Superior temporal gyrus (tissue), 1 donor: Measurements from ENCODE around the gene CASTOR1.

Experiments used
- DNase-seq: peaks from one replicate; pipeline ENCODE4 v3.0.0-alpha.2; 2016; ENCODE audit errors: extremely low spot score

The CASTOR1 gene

DNA sequence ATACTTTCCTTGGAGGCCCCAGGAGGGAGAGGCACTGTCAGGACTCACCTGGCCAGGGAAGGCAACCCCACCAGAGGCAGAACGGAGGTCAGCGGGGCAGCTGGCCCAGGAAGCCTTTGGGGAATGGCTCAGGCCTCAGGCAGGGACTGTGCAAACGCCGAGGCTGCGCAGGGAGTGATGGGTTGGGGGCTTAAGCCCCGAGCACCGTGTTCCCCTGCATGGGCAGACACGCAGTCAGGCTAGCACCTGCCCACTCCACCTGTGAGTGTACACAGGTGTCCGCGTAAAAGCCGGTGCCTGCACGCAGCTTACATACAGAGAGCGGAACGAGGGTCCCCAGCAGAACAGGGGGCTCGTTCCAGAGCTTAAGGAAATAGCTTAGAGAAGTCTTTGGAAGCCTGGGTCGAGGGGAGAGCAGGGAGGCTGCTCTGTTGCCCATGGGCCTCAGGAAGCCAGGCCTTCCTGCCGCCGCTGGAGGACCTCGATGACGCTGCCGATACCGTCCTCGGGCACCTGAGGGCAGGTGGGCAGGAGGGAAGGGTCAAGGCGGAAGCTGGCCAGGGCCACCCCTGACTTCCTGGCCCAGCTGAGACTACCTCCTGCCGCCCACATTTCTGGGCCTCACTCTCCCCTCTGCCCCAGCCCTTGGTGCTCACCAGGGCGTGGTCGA is 4.0 kb downstream of the CASTOR1 start:
- no peak for DNase-seq

DNA sequence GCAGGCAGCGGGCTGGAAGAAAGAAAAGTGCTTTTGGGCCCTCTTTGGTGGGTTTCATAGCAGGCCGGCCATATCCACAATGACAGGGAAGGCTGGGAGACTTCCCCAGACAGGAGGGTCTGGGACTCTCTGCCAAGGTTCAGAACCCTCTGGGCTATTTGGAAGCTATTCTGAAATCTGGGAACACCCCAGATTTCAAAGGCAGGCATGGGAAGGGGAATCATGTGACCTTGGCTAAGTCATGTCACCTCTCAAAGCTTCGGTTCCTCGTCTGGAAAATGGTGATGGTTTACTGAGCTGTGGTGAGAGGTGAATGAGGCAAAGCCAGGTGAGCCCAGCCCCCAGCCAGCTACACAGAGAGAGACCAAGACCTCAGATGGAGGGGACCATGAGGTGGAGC is 4.6 kb downstream of the CASTOR1 start:
- DNase-seq: no peak

DNA sequence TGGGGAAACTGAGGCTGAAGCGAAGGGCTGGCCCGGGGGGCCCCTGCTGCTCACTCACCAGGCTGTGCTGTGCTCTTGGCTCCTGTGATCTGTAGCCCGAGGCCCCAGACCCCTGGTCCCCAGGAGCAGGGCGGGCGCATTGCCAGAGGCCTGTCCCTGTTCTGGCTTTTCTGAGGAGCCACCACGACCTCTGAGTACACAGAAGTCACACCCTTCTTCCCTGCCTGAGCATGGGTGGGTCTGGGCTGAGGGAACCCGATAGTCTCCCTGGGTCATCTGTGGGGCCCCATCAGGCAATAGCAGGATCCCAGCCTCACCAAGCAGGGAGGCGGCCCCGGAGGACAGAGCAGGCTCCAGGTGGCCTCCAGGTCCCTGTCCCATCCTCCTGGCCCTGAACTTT is 5.1 kb downstream of the CASTOR1 start:
- DNase-seq: no peak

DNA sequence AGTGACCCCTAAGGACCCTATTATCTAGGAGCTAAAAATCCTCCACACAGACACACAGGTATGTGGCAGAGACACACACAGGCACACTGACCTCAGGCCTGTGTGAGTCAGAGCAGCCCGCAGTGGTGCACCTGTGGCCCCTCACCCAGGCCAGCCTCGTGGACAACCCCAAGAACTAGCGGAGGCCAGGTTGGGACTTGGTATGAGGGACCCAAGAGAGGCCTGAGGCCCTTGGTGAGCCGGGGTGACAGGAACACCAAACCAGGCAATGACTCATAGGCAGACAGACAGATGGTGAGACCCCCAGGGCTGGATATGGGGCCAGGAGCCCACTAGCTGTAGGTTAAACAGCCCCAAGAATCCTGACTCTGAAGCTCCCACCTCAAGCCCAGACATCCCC is 6.0 kb downstream of the CASTOR1 start:
- DNase-seq: no peak

DNA sequence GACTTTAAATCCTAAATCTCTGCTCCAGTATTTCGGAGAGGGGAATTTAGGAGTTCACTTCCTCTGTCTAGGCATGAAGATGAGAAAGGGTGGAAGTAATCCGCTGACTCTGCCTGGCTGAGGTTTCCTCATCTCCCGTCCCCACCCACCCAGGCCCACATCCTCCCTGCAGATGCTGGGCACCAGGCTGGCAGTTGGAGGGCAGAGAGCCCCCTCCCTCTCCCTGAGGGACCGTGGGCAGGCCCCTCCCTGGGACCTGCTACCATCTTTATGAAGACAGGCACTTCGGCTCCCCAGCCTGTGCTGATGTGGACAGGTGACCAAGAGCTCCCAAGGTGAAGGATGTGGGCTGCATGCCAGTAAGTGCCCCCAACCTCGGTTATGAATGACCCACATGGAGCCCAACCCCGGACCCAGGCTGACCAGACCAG is 6.7 kb downstream of the CASTOR1 start:
- DNase-seq: no peak

DNA sequence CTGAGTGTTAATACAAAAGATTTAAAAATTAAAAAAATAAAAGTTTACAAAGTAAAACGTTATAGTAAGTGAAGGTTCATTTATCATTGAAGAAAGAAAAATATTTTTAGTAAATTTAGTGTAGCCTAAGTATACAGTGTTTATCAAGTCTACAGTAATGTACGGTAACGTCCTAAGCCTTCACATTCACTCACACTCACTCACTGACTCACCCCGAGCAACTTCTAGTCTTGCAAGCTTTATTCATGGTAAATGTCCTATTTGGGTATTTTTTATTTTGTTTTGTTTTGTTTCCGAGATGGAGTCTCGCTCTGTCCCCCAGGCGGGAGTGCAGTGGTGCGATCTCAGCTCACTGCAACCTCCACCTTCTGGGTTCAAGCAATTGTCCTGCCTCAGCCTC is 8.8 kb downstream of the CASTOR1 start:
- DNase-seq: no peak

DNA sequence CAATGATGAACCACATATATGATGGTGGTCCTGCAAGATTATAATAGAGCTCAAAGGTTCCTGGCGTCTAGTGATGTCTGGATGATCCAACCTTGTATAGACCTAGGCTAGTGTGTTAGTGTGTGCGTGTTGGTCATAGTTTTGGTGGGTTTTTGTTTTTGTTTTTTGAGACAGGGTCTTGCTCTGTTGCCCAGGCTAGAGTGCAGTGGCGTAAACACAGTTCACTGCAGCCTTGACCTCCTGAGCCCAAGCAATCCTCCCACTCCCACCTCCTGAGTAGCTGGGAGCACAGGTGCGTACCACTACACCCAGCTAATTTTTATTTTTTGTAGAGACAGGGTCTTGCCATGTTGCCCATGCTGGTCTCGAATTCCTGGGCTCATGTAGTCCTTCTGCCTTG is 9.4 kb downstream of the CASTOR1 start:
- DNase-seq: no peak

DNA sequence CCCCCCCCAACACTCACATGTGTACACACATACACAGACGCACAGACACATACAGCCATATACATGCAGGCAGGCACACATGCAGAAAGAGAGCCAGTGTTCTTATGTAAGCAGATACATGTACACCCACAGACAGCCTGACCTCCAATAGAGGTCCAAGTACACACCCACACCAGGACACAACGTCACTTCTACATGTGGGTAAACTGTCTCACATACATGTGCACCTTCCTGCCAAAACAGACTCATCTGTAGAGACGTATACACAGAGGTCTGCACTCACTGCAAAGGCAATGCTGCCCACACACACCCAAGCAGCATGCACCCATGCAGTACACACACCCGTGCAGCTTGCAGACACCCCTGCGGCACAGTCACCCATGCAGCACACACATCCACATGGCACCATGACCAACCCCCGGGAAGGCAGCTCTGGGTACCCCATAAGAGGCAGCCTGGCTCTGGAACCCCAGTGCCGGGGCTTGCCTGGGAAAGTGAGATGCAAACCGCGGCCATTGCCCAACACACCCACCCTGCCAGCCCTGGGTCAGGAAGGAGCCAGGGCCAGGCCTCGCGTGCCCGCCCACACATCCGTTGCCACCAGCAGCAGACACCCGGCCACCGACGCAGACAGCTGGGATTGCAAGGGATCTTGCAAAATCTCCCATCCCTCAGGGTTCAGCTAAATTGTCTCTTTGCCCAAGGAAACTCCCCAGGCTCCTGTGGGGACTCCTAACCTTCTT is 10.1 kb downstream of the CASTOR1 start:
- no peak for DNase-seq

DNA sequence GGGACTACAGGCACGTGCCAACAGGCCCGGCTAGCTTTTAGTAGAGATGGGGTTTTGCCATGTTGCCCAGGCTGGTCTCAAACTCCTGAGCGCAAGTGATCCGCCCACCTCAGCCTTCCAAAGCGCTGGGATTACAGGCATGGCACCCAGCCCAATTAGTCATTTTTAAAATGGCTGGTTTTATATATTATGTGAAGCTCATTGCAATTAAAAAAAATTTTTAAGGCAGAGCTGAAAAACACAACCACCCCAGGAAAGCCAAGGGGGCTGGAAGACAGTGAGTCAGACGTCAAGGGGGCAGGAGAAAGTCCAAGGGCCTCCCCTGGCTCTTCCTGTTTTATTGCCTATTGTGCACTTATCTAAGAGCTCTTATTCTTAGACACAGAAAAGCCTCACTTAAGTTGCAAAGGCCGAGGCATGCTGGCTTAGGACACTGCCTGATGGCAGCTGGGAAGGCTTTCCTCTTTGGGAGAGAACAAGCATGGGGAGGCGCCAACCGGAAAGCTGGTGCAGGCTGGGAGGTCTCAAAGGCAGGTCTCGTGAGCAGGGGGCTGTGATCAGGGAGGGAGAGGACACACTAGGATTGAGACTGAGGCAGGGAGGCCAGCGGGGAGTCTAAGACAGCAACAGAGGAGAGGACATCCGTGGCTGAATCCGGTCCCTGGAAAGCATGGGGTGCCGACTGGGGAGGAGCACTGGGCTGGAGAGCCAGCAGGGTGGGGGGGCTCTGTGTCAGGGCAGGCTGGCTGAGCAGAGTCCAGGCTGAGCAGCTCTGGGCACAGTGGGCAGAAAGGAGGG is 11.6 kb downstream of the CASTOR1 start:
- DNase-seq: no peak

DNA sequence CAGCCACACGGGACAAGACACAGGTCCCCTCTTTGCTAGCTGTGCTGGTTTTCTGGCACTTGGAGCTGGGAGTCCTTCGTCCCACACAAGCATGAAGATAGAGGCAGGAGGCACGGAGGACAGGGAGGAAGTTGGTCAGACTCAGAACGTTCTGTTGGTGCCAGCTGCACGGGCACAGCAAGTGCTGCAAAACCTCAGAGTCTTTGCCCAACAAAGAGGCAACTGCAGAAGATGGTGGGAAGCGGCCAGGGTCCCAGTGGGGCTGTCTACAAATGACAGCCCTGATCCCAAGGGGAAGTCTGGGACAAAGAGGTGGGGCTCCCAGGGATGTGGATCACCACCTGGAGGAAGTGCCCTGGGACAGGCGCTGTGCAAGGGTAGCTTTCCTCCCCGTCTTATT is 13.3 kb downstream of the CASTOR1 start:
- DNase-seq: no peak

DNA sequence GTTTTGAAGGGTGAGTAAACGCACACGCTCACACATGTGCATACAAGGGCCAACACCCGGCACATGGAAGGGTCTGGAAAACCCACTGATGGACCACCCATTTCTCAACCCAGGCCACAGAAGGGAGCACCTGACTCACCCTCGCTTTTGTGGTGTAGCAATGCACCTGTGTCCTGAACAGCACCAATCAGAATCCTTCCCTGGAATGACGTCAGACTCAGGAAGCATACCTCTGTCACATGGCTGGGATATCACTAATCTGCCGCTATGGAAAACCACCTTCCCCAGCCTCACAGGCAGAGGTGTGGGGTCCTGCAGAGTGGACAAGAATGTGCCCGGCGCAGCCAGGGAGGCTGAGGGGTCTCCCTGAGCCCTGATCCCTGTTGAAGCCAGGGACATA is 13.7 kb downstream of the CASTOR1 start:
- no peak for DNase-seq

DNA sequence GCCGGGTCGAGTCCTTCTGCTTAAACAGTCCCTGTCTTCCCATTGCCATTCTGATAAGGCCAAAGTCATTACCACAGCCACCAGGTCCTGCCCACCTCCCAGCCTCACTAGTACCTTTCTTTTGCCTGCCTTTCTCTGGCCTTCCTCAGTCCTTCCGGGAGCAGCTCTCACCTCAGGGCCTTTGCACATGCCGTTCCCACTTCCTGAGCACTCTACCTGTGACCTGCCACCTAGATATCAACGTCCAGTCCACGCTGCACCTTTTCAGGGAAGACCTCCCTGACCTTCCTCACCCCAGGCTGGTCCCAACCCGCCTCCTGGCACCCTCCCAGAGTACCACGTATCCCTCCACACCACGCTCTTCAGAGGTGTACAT is 14.9 kb downstream of the CASTOR1 start:
- no peak for DNase-seq

DNA sequence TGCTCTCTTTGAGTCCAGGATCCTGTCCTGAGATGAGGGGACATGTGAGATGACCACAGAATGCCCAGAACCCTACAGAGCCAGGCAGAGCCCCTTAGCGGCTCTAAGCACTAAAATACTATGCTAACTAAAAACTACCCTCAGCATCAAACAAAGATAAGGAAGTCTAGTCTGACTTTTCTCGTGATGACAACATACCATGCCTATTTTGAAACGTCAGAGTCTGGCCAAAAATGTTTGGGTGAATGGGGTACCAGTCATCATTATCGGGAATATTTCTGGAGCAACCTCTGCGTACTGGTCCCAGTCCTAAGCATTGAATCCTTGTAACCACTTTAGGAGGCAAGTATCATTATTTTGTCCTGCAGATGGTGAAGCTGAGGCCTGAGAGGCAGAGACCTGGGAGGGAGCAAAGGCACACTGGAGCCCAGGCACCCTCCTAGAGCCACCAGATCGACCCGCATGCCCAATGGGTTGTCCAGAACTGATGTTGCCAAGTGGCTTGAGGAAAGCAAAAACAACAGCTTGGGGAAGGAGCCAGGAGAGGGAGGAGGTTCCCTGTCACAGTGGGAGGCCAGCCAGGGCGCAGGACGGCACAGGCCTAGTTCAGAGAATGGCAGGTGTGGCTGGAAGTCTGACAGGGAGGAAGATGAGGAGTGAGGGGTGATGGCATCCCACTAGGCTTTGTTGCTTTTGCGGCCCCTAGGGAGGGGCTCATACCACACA is 15.4 kb downstream of the CASTOR1 start:
- DNase-seq: no peak

DNA sequence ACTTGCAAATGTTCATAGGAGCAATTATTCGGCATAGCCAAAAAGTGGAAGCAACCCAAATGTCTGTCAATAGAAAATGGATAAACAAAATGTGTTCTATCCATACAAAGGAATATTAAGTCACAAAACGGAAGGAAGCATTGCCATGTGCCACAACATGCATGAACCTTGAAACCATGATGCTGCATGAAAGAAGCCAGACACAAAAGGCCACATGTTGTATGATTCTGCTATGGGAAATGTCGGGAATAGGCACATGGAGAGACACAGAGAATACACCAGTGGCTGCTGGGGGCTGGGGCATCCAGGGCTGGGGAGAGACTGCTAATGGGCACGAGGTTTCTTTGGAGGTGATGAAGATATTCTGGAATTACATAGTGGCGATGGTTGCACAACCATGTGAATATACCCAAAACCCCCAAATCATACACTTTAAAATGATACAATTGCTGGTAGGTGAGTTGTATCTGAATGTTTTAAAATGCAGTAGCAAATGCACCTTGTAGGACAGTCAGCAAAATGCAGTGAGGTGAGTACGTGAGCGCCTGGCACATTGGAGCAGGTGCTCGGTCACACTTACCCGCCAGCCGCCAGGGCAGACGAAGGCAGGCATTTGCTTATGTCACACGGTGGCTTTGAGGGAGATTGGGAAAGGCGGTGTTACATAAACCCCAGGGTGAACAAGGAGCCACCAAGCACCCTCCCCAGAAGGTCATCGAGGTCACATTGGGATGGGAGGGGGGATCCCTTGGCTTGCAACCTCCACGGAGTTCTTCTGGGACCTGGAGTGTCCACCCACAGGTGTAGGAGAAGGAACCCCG is 16.3 kb downstream of the CASTOR1 start:
- DNase-seq: no peak

DNA sequence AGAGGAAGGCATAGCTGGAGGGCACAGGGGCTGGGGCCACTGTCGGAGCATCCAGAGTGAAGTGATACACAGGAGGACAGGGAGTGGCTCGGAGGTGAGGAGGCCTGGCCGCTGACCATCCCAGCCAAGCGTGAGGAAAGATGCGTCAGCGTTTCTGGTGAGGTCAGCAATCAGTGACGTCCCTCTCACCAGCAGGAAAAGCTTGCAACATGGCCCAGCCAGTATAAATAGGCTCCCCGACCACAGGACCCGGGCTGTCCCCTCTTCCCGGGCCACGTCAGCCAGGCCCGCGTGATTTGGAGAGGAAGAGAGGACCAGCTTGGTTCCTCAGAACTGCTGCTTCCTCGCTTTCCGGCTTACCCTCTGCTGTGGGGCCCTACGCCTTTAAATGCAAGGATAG is 18.5 kb downstream of the CASTOR1 start:
- peak; percentile 29 for DNase-seq

DNA sequence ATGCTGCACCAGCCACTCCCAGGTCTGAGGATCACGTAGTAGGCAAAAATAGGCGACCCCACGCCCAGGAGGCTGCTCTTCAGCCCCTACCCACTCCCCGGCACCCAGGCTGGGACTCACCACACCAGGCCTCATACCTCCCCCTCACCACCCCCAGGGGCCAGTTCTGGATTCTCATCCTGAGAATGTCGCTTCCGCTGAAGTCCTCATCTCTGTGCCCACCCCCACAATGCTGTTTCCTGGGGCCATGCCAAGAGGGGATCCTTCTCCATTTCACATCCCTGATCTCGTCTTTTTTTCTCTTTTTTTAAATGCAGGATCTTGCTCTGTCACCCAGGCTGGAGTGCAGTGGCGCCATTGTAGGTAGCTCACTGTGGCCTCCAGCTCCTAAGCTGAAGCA is 21.0 kb downstream of the CASTOR1 start:
- no peak for DNase-seq

DNA sequence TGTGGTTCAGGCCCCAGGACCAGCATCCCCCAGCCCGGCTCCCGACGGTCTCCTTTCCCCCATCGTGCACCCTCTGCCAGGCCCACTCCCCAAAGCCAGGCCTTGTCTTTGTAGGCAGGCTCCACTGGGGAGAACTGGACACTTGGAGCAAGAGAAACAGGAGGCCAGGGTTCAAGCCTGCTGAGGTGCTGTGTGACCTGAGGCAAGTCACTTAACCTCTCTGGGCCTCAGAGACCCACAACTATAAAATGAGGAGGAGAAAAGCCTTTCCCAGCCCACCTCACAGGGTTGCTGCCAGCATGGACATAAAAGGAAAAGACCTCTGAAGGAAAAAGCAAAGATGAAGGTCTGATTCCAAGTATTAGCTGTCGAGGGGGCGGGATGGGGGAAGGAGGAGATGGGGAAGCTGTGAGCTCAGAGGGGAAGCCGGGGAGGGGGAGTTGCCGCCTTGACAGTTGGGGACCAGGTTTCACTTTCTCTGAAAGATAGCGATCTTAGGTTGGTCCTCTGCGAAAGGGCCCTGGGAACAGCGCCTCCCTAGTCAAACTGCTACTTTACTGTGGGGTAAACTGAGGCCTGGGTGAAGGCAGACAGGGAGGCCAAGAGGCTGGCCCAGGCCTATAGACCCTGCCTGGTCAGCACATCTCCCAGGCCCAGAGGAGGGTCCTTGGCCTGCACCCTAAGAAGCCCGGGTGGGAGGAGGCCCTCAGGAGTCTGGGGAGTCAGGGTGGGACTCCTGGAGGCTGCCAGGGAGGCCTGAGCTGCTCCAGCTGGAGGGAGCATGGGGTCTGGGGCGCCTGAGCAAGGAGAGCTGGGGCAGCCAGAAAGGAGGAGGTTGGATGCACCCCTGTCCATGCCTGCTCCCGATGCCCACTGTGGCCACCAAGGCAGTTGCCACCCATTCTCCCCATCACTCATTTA is 21.7 kb downstream of the CASTOR1 start:
- no peak for DNase-seq

DNA sequence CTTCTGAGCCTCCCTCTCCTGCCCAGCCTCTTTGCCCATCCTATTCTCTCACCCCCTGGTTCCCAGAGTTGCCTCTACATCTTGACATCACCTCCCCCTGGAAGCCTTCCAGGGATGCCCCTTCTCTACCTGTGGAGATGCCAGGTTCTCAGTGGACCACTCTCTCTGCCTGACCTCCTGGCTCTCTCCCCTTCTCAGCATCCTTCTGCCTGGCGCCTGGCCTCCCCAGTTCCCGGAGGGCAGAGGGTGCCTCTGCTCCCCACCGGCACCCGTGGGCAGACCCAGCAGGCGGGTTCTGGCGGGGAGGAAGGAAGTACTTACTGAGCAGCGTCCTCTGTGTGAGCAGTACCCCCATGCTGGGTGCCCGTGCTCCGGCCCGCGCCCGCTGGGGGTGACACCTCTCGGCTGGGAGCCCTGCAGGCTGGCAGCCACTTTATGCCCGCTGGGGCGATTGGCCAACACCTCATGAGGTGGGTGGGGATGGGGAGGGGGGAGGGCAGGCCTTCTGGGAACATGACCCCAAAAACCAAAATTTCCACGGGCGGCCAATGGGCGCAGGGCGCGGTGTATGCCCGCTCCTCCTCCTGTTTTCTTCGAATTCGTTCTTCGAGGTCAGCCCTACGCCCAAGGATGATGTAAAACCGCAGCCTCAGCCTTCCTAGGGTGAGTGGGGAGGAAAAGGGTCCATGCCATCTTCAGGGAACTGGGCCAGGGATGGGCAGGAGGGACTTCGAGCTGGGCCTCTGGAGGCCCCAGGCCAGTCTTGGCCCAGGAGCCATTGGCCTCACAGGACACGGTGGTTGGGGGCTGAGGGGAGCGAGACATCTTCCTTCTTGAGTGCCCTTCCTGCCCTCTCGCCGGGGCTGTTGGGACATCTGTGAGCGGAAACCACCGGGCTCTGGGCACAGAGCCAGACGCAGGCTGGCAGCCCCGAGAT is 22.6 kb downstream of the CASTOR1 start, which contains the start of gene OSM:
Gene OSM, minus strand, starts transcription at position 407 of the 937 bp plus-strand sequence. Its CDS starts 52 bp downstream, at position 355.
- no peak for DNase-seq
